ENCODE measurements around the gene DNASE1L3.
"Not testable (repeated sequence)": the region's sequence is repeated elsewhere in the genome, so short reads cannot be mapped to it uniquely, and the experiment has no call there.

The DNASE1L3 gene

GRCh38 chr3:58210761-58211460 lies at the start of gene DNASE1L3:
TSS of gene DNASE1L3 (minus strand) at chr3:58210972. CDS start at chr3:58210906, 66 bp downstream.
- DNase-seq = no peak

GRCh38 chr3:58260261-58260731 lies 49.5 kb upstream of the DNASE1L3 start:
- peak; percentile 45 to 72 for DNase-seq

GRCh38 chr3:58258392-58259055 lies 47.8 kb upstream of the DNASE1L3 start:
- no peak for DNase-seq

- no peak for DNase-seq
These were observed 45.7 kb upstream of the DNASE1L3 start for GRCh38 chr3:58256511-58256910.

- no peak for DNase-seq
These were observed 45.3 kb upstream of the DNASE1L3 start for GRCh38 chr3:58256061-58256460.

GRCh38 chr3:58254144-58254543 lies 43.4 kb upstream of the DNASE1L3 start:
- DNase-seq = no peak

- DNase-seq = no peak
These were observed 40.9 kb upstream of the DNASE1L3 start for GRCh38 chr3:58251631-58252035.

GRCh38 chr3:58250093-58250707 lies 39.4 kb upstream of the DNASE1L3 start:
- no peak for DNase-seq

- DNase-seq = no peak
These were observed 38.8 kb upstream of the DNASE1L3 start for GRCh38 chr3:58249358-58250092.

GRCh38 chr3:58246148-58247047 lies 35.6 kb upstream of the DNASE1L3 start:
- no peak for DNase-seq

- no peak for DNase-seq
These were observed 33.3 kb upstream of the DNASE1L3 start for GRCh38 chr3:58243976-58244585.

GRCh38 chr3:58242860-58243259 lies 32.1 kb upstream of the DNASE1L3 start:
- DNase-seq = not testable (repeated sequence)

GRCh38 chr3:58242340-58242739 lies 31.6 kb upstream of the DNASE1L3 start:
- no peak for DNase-seq

- DNase-seq = no peak
These were observed 30.7 kb upstream of the DNASE1L3 start for GRCh38 chr3:58241306-58242044.

GRCh38 chr3:58238830-58239229 lies 28.1 kb upstream of the DNASE1L3 start:
- DNase-seq = no peak

- peak; percentile 26 to 52 for DNase-seq
These were observed 27.3 kb upstream of the DNASE1L3 start for GRCh38 chr3:58237941-58238681.

GRCh38 chr3:58237238-58237940 lies 26.6 kb upstream of the DNASE1L3 start, which contains the start of gene ABHD6:
TSS of gene ABHD6 (plus strand) at chr3:58237792. CDS start at chr3:58256587, 18,795 bp downstream.
- DNase-seq = peak; percentile 55 to 65

GRCh38 chr3:58236527-58237237 lies 25.9 kb upstream of the DNASE1L3 start:
- no peak for DNase-seq

GRCh38 chr3:58235970-58236369 lies 25.2 kb upstream of the DNASE1L3 start:
- DNase-seq = no peak
